GM23338 (cell line): ENCODE measurements around the gene ERC2.

Experiments
- CREB1 ChIP-seq: fragments of 250-450 bp; sonication (Bioruptor Pico); IDR thresholded peaks from 2 replicates; pipeline ENCODE4 v1.5.0; 2020; ENCODE audit warnings: low read depth, mild to moderate bottlenecking, moderate library complexity
- CTCF ChIP-seq, 2 experiments: fragments of 200-600 bp in 1 of 2; sonication (generic) in 1 of 2; conservative IDR thresholded peaks; 2 replicates each; pipeline versions ENCODE4 v1.5.1 to v1.6.1; 2016 to 2017; ENCODE audit warnings: antibody characterized with exemption in 2 of 2, low read depth in 2 of 2, mild to moderate bottlenecking in 2 of 2, moderate library complexity in 1 of 2
- EZH2 ChIP-seq: fragments of 200-600 bp; sonication (generic); IDR thresholded peaks from one replicate; pipeline ENCODE4 v1.8.0; 2017; ENCODE audit warnings: antibody characterized with exemption, mild to moderate bottlenecking, low read depth; ENCODE audit not compliant: unreplicated experiment
- EZH2phosphoT487 ChIP-seq: fragments of 200-600 bp; sonication (generic); IDR thresholded peaks from one replicate; pipeline ENCODE4 v1.8.1; 2018; ENCODE audit warnings: antibody characterized with exemption; ENCODE audit not compliant: unreplicated experiment
- POLR2AphosphoS5 ChIP-seq: IDR thresholded peaks from 2 replicates; pipeline ENCODE4 v1.6.1; 2016; ENCODE audit warnings: antibody characterized with exemption, low read depth
- REST ChIP-seq: IDR thresholded peaks from one replicate; pipeline ENCODE4 v1.6.1; 2018; ENCODE audit warnings: antibody characterized with exemption; ENCODE audit not compliant: unreplicated experiment

GRCh38 chr3:56248021-56248420 is 220.2 kb downstream of the ERC2 start:
- TF ChIP-seq CTCF (conservative IDR thresholded peaks at IDR 0.05; ENCODE audit: low read depth in 2 of 2) (no peak), EZH2phosphoT487 (no peak), POLR2AphosphoS5 (no peak), EZH2 (no peak), REST (no peak), CREB1 (CRISPR knock-in tag) (no peak)
